ENCODE results near the gene MAP2K3. TPM values are rescaled to one million over a fixed set of nuclear protein-coding genes. Genes with fewer than 3 reads are reported as not detected.
A peak's percentile ranks its signal among the peaks of the same experiment; 100 is the strongest.
"Not testable (repeated sequence)": the region's sequence is repeated elsewhere in the genome, so short reads cannot be mapped to it uniquely, and the experiment has no call there.

The MAP2K3 gene
- total RNA-seq, 1 donor from 2014 or later, result 29.2 TPM

DNA sequence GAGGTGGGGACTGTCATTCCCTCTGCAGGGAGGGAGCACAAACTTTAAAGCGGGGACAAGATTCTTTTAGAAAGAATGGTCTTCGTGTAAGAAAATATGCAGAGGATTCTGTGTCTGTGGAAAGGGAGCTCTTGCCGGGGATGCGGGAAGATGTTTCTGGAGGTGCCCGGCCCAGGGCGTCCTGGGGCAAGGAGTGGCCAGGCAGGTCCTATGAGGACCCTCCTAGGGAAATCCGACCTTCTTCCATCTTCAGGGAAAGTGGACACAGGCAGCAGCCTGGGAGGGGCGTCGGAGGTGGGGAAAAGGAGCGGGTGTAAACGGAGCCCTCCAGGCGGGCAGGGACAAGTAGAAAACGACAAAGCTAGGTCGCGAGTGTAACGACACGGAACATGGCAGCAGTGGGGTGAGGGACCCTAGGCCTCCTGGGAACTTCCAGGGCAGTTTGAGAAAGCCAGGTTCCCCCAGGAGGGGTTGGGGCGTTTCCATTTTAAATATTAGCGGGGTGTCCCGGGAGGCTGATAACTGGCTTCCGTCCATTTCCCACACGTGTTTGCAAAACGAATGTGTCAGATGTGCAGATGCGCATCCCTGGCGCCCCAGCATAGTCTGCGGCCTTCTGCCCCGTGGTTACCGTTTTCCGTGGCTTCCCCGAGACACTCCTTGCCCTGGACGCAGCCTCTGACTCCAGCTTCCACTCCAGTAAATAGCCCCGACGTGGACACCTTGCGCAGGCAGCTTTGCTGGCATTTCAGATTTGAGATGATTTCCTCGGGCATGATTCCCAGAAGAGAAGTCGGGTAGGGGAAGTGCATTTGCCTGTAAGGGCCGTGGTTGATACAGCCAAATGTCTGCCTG, 39.0 kb downstream of the MAP2K3 start:
- H3K27me3 ChIP-seq (ENCODE audit: control insufficient read depth, insufficient read depth, low read length); DNase-seq (ENCODE audit: low read depth): not testable (repeated sequence)

GRCh38 chr17:21324741-21325140, 40.2 kb downstream of the MAP2K3 start:
- not testable (repeated sequence) for H3K36me3 ChIP-seq (ENCODE audit: control insufficient read depth, insufficient read depth, low read length); H3K27me3 ChIP-seq (ENCODE audit: control insufficient read depth, insufficient read depth, low read length); H3K4me3 ChIP-seq (ENCODE audit: low read depth, low read length); DNase-seq (ENCODE audit: low read depth)

More for the DNA sequence above, 39.0 kb downstream of the MAP2K3 start:
- H3K36me3 ChIP-seq (ENCODE audit: control insufficient read depth, insufficient read depth, low read length), result not testable (repeated sequence)
- H3K4me3 ChIP-seq (ENCODE audit: low read depth, low read length), result peak overlapping the region; percentile 52

DNA sequence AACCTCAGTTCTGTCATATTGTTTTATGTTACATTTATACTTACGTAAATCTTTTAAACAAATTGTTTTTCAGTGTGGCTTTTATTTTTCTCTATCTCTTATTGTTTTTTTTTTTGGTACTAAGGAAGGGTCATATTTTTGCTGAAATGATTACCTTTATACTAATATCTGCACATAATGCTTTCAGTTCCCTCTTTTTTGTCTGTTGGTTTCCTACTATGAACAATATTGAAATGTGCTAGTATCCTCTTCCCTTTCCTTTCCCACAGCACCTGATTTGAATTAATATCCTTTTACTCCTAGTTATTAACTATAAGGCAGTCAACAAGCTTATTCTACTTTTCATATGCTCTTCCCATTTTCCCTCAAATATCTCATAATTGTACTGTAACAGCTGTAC, 43.4 kb downstream of the MAP2K3 start:
- not testable (repeated sequence) for DNase-seq (ENCODE audit: low read depth); H3K27me3 ChIP-seq (ENCODE audit: control insufficient read depth, insufficient read depth, low read length); H3K36me3 ChIP-seq (ENCODE audit: control insufficient read depth, insufficient read depth, low read length); H3K4me3 ChIP-seq (ENCODE audit: low read depth, low read length)

DNA sequence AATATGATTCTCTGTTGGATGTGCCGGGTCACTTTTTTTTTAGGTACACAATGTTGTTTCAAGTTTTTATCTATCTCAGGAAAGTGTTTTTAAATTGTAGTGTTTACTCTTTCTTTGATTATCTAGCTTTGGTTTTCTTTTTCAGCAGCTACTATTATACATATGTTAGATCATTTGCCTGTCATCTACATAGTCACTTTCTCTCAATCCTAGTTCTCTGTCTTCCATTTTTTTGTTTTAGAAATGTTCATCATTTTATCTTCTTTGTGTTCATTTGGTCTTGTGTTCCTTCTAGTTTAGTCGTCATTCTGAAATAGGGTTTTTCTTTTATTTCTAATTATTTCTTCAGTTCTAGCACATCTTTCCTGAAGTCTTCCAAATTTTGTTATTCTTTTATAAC, 44.3 kb downstream of the MAP2K3 start:
- H3K4me3 ChIP-seq (ENCODE audit: low read depth, low read length); H3K27me3 ChIP-seq (ENCODE audit: control insufficient read depth, insufficient read depth, low read length); DNase-seq (ENCODE audit: low read depth); H3K36me3 ChIP-seq (ENCODE audit: control insufficient read depth, insufficient read depth, low read length): not testable (repeated sequence)

DNA sequence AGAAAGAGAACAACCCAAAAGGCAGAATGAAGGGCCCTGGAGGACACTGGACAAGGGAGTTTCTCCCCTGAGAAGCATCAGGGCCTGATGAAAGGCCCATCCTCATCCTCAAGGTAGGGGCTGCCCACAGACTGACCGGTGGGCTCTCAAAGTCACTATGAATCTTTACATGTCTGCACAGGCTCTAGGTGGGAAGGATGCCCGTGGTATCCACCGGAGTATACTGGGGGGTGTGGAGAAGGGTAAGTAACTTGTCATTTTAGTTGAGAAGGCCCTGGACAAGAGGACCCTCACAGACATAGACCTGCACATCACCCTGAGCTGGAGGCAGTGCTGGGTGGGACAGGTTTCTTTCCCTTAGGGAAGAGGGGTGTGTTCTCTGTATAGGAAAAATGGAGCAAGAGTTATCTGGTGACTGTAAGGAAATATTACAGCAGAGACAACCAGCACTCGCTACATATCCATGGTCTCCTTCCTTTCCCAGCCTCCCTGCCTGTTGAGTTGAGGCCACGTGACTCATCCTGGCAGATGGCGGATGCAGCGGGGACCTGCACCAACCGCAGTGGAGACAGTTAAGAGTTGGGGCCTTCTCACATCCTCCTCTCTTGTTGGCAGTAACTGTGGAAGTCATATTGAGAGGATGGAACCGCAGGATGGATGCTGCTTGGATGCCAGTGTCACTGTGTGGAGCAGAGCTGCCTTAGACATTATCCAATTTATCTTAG, 46.1 kb downstream of the MAP2K3 start:
- no peak for DNase-seq (ENCODE audit: low read depth)
- Histone ChIP-seq H3K27me3 (ENCODE audit: control insufficient read depth, insufficient read depth, low read length) (no peaks in the 10 kb centered on the region), H3K36me3 (ENCODE audit: control insufficient read depth, insufficient read depth, low read length) (no peaks in the 10 kb centered on the region), H3K4me3 (ENCODE audit: low read depth, low read length) (no peak overlapping the region)
- TF ChIP-seq CTCF (IDR thresholded peaks at IDR 0.05; ENCODE audit: insufficient read depth, low read length, poor library complexity, severe bottlenecking), result no peak

DNA sequence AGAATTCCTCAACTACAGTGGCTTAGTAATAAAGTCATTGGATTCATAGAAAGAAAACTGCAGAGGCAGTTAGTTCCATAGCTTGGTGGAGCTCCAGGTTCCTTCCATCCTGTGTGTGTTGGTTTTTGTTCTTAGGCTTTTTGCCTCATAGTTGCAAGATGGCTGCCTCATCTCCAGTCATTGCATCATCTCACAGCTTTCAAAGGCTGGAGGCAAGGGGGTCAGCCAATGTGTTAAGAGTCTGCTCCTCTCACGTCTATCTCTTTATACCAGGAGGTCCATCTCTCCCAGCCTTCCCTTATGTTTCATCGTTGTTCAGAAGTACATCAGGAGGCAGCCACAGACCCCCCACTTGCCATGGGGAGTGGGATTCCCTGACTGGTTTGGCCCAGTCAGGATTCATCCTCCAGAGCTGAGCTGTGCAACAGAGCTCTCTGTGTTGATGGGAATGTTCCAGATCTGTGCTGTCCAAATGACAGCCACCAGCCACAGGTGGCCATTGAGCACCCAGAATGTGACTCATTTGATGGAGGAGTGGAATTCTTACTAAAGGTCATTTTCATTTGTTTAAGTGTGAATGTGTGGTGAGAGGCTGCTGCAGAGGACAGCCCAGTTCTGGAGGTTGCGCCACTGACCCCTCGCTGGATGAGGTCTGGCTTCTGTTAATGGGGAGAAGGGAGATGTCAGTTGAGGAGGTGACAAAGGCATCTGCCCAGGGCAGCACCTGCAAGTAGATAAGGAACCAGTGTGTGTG, 52.2 kb downstream of the MAP2K3 start:
- H3K4me3 ChIP-seq (ENCODE audit: low read depth, low read length); H3K27me3 ChIP-seq (ENCODE audit: control insufficient read depth, insufficient read depth, low read length); DNase-seq (ENCODE audit: low read depth); H3K36me3 ChIP-seq (ENCODE audit: control insufficient read depth, insufficient read depth, low read length): not testable (repeated sequence)

DNA sequence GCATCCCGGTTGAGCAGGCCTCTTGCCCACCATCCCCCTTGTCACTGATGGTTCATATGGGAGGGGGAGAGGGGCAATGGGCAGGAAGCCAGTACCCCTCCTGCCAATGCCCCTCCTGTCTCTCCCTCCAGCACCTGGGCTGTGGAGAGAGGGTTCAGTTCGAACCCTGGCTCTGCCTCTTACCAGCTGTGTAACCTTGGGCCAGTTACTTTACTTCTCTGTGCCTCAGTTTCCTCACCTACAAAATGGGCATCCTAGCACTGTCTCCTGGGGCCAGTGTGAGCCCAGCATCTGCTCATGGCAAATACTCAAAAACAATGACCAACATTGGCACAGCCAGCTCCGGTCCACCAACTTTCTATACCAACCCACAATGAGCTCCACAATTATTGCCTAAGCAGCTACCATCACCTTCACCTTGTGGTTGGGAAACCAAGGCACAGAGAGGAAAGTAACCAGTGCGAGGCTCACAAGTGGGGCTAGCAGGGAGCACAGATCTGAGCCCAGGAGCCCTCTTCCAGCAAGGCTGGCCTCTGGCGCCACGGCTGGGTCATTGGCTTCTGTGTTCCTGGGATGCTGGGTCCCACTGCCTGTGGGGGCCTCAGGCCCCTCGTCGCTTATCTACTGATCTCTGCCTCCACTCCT, 53.6 kb downstream of the MAP2K3 start:
- H3K4me3 ChIP-seq (ENCODE audit: low read depth, low read length); H3K27me3 ChIP-seq (ENCODE audit: control insufficient read depth, insufficient read depth, low read length); H3K36me3 ChIP-seq (ENCODE audit: control insufficient read depth, insufficient read depth, low read length); DNase-seq (ENCODE audit: low read depth): not testable (repeated sequence)

DNA sequence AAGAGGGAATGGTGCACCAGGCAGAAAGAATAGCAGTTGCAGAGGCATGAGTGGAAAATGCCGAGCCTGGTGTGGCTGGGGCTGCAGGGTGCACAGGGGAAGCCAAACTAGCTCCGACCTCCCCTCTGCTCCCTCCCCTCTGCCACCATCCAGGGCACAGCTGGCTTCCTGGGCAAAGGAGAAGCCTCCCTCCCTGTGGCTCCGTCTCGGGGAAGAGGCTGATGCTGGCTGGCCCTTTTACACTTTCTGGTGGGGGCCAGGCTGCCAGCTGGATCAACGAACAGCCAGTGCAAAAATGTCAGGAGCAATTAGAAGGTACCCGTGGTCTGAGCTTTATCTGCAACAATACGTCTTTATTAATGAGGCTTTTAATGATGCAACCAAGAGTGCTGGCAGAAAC, 54.5 kb downstream of the MAP2K3 start:
- TF ChIP-seq CTCF (IDR thresholded peaks at IDR 0.05; ENCODE audit: insufficient read depth, low read length, poor library complexity, severe bottlenecking), result no peak
- H3K27me3 ChIP-seq (ENCODE audit: control insufficient read depth, insufficient read depth, low read length), result peaks cover 5% of the 10 kb centered on the region
- H3K36me3 ChIP-seq (ENCODE audit: control insufficient read depth, insufficient read depth, low read length), result no peaks in the 10 kb centered on the region
- no peak for DNase-seq (ENCODE audit: low read depth)
- no peak overlapping the region for H3K4me3 ChIP-seq (ENCODE audit: low read depth, low read length)

- not testable (repeated sequence) for DNase-seq (ENCODE audit: low read depth); H3K27me3 ChIP-seq (ENCODE audit: control insufficient read depth, insufficient read depth, low read length); H3K36me3 ChIP-seq (ENCODE audit: control insufficient read depth, insufficient read depth, low read length); H3K4me3 ChIP-seq (ENCODE audit: low read depth, low read length)
Measured at GRCh38 chr17:21339571-21339970, 55.1 kb downstream of the MAP2K3 start.

- not testable (repeated sequence) for DNase-seq (ENCODE audit: low read depth); H3K4me3 ChIP-seq (ENCODE audit: low read depth, low read length); H3K27me3 ChIP-seq (ENCODE audit: control insufficient read depth, insufficient read depth, low read length); H3K36me3 ChIP-seq (ENCODE audit: control insufficient read depth, insufficient read depth, low read length)
Measured at GRCh38 chr17:21340407-21340806, 55.9 kb downstream of the MAP2K3 start.

- H3K27me3 ChIP-seq (ENCODE audit: control insufficient read depth, insufficient read depth, low read length); DNase-seq (ENCODE audit: low read depth); H3K36me3 ChIP-seq (ENCODE audit: control insufficient read depth, insufficient read depth, low read length); H3K4me3 ChIP-seq (ENCODE audit: low read depth, low read length): not testable (repeated sequence)
Measured at GRCh38 chr17:21341279-21341678, 56.8 kb downstream of the MAP2K3 start.

All from kidney epithelial cell (primary cell).